ENCODE results near the gene PDCD4.

DNA sequence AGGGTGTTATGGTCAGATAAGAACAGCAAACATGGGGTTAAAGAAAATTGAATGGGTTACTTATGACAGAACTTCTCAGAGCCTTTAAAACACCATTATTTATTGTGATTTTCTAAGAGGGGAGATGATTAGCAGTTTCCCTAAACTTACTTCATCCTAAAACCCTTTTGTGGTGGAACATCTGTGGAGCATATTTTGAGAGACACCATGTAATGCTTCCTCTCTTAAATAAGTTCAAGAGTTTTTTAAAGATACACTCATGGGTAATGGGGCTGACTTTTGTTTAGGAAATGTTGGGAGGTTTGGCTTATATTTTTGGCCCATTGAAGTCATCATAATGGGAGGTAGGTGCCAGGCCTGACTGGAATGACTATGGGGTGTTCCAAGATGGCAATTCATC is 8.4 kb upstream of the PDCD4 start:
- TF ChIP-seq, protein P1, sequence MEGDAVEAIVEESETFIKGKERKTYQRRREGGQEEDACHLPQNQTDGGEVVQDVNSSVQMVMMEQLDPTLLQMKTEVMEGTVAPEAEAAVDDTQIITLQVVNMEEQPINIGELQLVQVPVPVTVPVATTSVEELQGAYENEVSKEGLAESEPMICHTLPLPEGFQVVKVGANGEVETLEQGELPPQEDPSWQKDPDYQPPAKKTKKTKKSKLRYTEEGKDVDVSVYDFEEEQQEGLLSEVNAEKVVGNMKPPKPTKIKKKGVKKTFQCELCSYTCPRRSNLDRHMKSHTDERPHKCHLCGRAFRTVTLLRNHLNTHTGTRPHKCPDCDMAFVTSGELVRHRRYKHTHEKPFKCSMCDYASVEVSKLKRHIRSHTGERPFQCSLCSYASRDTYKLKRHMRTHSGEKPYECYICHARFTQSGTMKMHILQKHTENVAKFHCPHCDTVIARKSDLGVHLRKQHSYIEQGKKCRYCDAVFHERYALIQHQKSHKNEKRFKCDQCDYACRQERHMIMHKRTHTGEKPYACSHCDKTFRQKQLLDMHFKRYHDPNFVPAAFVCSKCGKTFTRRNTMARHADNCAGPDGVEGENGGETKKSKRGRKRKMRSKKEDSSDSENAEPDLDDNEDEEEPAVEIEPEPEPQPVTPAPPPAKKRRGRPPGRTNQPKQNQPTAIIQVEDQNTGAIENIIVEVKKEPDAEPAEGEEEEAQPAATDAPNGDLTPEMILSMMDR (conservative IDR thresholded peaks at IDR 0.05): no peak
- TF ChIP-seq ZFX (IDR thresholded peaks at IDR 0.05): no peak
